ENCODE results near the gene SLC38A5.

DNA sequence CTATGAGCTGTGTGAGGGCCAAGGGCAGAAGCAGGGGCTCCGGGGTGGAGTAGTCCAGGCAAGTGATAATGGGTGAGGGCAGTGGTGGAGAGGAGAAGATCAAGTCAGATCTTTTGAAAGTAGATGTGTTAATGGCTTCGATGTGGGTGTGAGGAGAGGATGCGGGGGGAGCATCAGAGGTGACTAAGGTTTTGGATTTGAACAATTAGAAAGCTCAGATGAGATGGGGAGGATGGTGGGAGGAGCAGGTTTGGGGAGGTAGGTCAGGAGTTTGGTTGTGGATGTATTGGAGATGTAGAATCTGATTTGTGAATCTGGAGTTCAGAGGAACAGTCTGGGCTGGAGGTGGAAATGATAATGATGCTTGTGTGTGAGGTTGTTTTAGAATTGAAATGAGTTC, 10.5 kb upstream of the SLC38A5 start:
- TF ChIP-seq, protein P1, sequence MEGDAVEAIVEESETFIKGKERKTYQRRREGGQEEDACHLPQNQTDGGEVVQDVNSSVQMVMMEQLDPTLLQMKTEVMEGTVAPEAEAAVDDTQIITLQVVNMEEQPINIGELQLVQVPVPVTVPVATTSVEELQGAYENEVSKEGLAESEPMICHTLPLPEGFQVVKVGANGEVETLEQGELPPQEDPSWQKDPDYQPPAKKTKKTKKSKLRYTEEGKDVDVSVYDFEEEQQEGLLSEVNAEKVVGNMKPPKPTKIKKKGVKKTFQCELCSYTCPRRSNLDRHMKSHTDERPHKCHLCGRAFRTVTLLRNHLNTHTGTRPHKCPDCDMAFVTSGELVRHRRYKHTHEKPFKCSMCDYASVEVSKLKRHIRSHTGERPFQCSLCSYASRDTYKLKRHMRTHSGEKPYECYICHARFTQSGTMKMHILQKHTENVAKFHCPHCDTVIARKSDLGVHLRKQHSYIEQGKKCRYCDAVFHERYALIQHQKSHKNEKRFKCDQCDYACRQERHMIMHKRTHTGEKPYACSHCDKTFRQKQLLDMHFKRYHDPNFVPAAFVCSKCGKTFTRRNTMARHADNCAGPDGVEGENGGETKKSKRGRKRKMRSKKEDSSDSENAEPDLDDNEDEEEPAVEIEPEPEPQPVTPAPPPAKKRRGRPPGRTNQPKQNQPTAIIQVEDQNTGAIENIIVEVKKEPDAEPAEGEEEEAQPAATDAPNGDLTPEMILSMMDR (conservative IDR thresholded peaks at IDR 0.05): no peak
- TF ChIP-seq EZH2 (IDR thresholded peaks at IDR 0.05; ENCODE audit: low read depth): no peak

All from PC-9 (cell line).